H1 (cell line): Measurements from ENCODE around the gene OS9. TPM values are rescaled to one million over a fixed set of nuclear protein-coding genes. Genes with fewer than 3 reads are reported as not detected.
A peak's percentile ranks its signal among the peaks of the same experiment; 100 is the strongest.

Experiments
- CTCF ChIA-PET: fragments of 300-600 bp; sonication (Branson Sonifier 250); formaldehyde crosslinking; loops from one replicate; lab custom pipeline; 2021; ENCODE audit not compliant: partially characterized antibody; lab: Charles Lee
- POLR2A ChIA-PET: fragments of 300-600 bp; sonication (Branson Sonifier 250); formaldehyde crosslinking; loops from one replicate; lab custom pipeline; 2021; ENCODE audit warnings: inconsistent platforms; ENCODE audit not compliant: partially characterized antibody; lab: Charles Lee
- DNase-seq, 2 experiments: peaks; one replicate each; pipeline versions ENCODE4 v3.0.0 to v3.0.0-alpha.2; 2010 to 2022; ENCODE audit warnings: low spot score in 2 of 2, low read depth in 1 of 2, mixed read lengths in 1 of 2
- FAIRE-seq: peaks from 2 replicates; lab custom pipeline; 2011; peaks lifted over from hg19 to GRCh38; lab: Jason Lieb, UNC
- H2AFZ ChIP-seq: 2 replicates; pipeline ENCODE4 v1.8.1; 2012; ENCODE audit warnings: low read length, inconsistent platforms
- H2AK5ac ChIP-seq: 2 replicates; pipeline ENCODE4 v1.6.1; 2013; ENCODE audit warnings: low read depth, low read length
- H2BK120ac ChIP-seq: replicated peaks from 2 replicates; pipeline ENCODE3; 2013; ENCODE audit warnings: low read depth, low read length, inconsistent platforms
- H2BK12ac ChIP-seq: 2 replicates; pipeline ENCODE4 v1.6.1; 2013; ENCODE audit warnings: low read depth, low read length
- H2BK15ac ChIP-seq: 2 replicates; pipeline ENCODE4 v1.6.1; 2013; ENCODE audit warnings: low read length
- H2BK20ac ChIP-seq: 2 replicates; pipeline ENCODE4 v1.6.1; 2013; ENCODE audit warnings: low read length
- H2BK5ac ChIP-seq: 2 replicates; pipeline ENCODE4 v1.6.1; 2013; ENCODE audit warnings: low read depth, low read length
- H3K14ac ChIP-seq: 2 replicates; pipeline ENCODE4 v1.6.1; 2013; ENCODE audit warnings: inconsistent platforms; ENCODE audit not compliant: insufficient read length
- H3K18ac ChIP-seq: 2 replicates; pipeline ENCODE4 v1.6.1; 2013; ENCODE audit warnings: low read length; ENCODE audit errors: extremely low read depth
- H3K23ac ChIP-seq: 2 replicates; pipeline ENCODE4 v1.6.1; 2013; ENCODE audit warnings: inconsistent platforms; ENCODE audit not compliant: insufficient read length
- H3K23me2 ChIP-seq: 2 replicates; pipeline ENCODE4 v1.6.1; 2013; ENCODE audit warnings: low read depth, low read length
- H3K27ac ChIP-seq: 2 replicates; pipeline ENCODE4 v1.6.1; 2011; ENCODE audit warnings: low read depth, low read length, inconsistent platforms
- H3K27me3 ChIP-seq, 4 experiments: replicated peaks in 1 of 4; 1 replicate in 1 of 4; 2 replicates in 3 of 4; pipeline versions ENCODE4 v1.6.1 to v1.8.1; 2011 to 2013; ENCODE audit warnings: low read length in 3 of 4, mild to moderate bottlenecking in 3 of 4, inconsistent platforms in 2 of 4, mixed read lengths in 2 of 4, moderate library complexity in 1 of 4; ENCODE audit not compliant: control insufficient read depth in 3 of 4, insufficient read depth in 3 of 4; ENCODE audit errors: extremely low read depth in 1 of 4
- H3K36me3 ChIP-seq, 4 experiments: 2 replicates each; pipeline versions ENCODE4 v1.6.1 to v1.8.1; 2011 to 2013; ENCODE audit warnings: mild to moderate bottlenecking in 4 of 4, low read length in 3 of 4, moderate library complexity in 2 of 4, control low read depth in 1 of 4, inconsistent platforms in 1 of 4; ENCODE audit not compliant: insufficient read depth in 4 of 4, control insufficient read depth in 2 of 4
- H3K4ac ChIP-seq: replicated peaks from 2 replicates; pipeline ENCODE3; 2013; ENCODE audit warnings: low read length, low read depth, mixed read lengths, inconsistent platforms; ENCODE audit not compliant: insufficient read length
- H3K4me1 ChIP-seq, 4 experiments: replicated peaks in 1 of 4; 1 replicate in 1 of 4; 2 replicates in 3 of 4; pipeline versions ENCODE4 v1.6.1 to v1.8.1; 2011 to 2013; ENCODE audit warnings: low read length in 3 of 4, inconsistent platforms in 2 of 4, mixed read lengths in 1 of 4; ENCODE audit not compliant: insufficient read depth in 4 of 4, control insufficient read depth in 3 of 4
- H3K4me2 ChIP-seq, 2 experiments: 2 replicates each; pipeline versions ENCODE4 v1.6.1 to v1.8.1; 2011 to 2013; ENCODE audit warnings: low read depth in 2 of 2, low read length in 2 of 2, control low read depth in 1 of 2, inconsistent platforms in 1 of 2, mild to moderate bottlenecking in 1 of 2; ENCODE audit not compliant: insufficient read depth in 1 of 2
- H3K4me3 ChIP-seq, 4 experiments: fragments of 200-600, 300-600 bp in 1 of 4; sonication (generic), shearing (Covaris generic), sonication (Bioruptor Twin) in 1 of 4; 2 replicates each; pipeline versions ENCODE4 v1.5.1 to v1.8.1; 2011 to 2016; ENCODE audit warnings: low read length in 4 of 4, low read depth in 3 of 4, control low read depth in 2 of 4, inconsistent platforms in 2 of 4, mild to moderate bottlenecking in 2 of 4, mixed read lengths in 1 of 4, moderate library complexity in 1 of 4; ENCODE audit not compliant: insufficient read depth in 2 of 4; ENCODE audit errors: extremely low read depth in 1 of 4
- H3K56ac ChIP-seq: replicated peaks from 2 replicates; pipeline ENCODE3; 2013; ENCODE audit warnings: low read depth, mild to moderate bottlenecking, mixed read lengths, low read length, inconsistent platforms; ENCODE audit not compliant: insufficient read length
- H3K79me1 ChIP-seq: 2 replicates; pipeline ENCODE4 v1.6.1; 2013; ENCODE audit warnings: low read depth, low read length, control low read depth
- H3K79me2 ChIP-seq, 2 experiments: 2 replicates each; pipeline versions ENCODE4 v1.6.1 to v1.8.1; 2012 to 2013; ENCODE audit warnings: low read length in 2 of 2, mild to moderate bottlenecking in 2 of 2, inconsistent platforms in 1 of 2; ENCODE audit not compliant: insufficient read depth in 2 of 2, control insufficient read depth in 1 of 2
- H3K9ac ChIP-seq, 4 experiments: replicated peaks in 1 of 4; 1 replicate in 1 of 4; 2 replicates in 3 of 4; pipeline versions ENCODE4 v1.6.1 to v1.8.1; 2011 to 2013; ENCODE audit warnings: low read depth in 3 of 4, low read length in 3 of 4, control low read depth in 2 of 4, mild to moderate bottlenecking in 2 of 4, moderate library complexity in 2 of 4, inconsistent platforms in 1 of 4; ENCODE audit errors: extremely low read depth in 1 of 4
- H3K9me3 ChIP-seq, 2 experiments: 2 replicates each; pipeline versions ENCODE4 v1.6.1 to v1.8.1; 2012 to 2013; ENCODE audit warnings: mild to moderate bottlenecking in 2 of 2, moderate library complexity in 2 of 2, control low read depth in 1 of 2, inconsistent platforms in 1 of 2, low read depth in 1 of 2, low read length in 1 of 2, mixed read lengths in 1 of 2; ENCODE audit not compliant: insufficient read depth in 2 of 2
- H4K20me1 ChIP-seq, 2 experiments: replicated peaks in 1 of 2; 2 replicates each; pipeline versions ENCODE3 to v1.8.1; 2011 to 2013; ENCODE audit warnings: inconsistent platforms in 2 of 2, low read length in 2 of 2, mild to moderate bottlenecking in 1 of 2; ENCODE audit not compliant: insufficient read depth in 2 of 2, control insufficient read depth in 1 of 2
- H4K5ac ChIP-seq: 2 replicates; pipeline ENCODE4 v1.6.1; 2013; ENCODE audit warnings: low read length, low read depth, mixed read lengths, inconsistent platforms; ENCODE audit not compliant: insufficient read length
- H4K8ac ChIP-seq: 2 replicates; pipeline ENCODE4 v1.8.0; 2013; ENCODE audit warnings: mild to moderate bottlenecking, moderate library complexity, low read length, inconsistent platforms; ENCODE audit not compliant: insufficient read depth; ENCODE audit errors: extremely low read depth
- H4K91ac ChIP-seq: replicated peaks from 2 replicates; pipeline ENCODE3; 2013; ENCODE audit warnings: low read length, mixed read lengths, inconsistent platforms; ENCODE audit not compliant: insufficient read length
- ASH2L ChIP-seq: fragments of 200-600, 300-600 bp; sonication (generic); IDR thresholded peaks from one replicate; pipeline ENCODE4 v1.7.1; 2017; ENCODE audit warnings: low read length
- EP300 ChIP-seq, 2 experiments: IDR thresholded peaks; 1 replicate in 1 of 2; 2 replicates in 1 of 2; pipeline ENCODE4 v1.6.1; 2011 to 2012; ENCODE audit warnings: low read depth in 2 of 2, low read length in 2 of 2, mild to moderate bottlenecking in 2 of 2, borderline replicate concordance in 1 of 2, inconsistent platforms in 1 of 2, moderate library complexity in 1 of 2
- EZH2 ChIP-seq: fragments of 200-600 bp; sonication (generic); IDR thresholded peaks from 2 replicates; pipeline ENCODE4 v1.7.1; 2012; ENCODE audit warnings: low read depth, mild to moderate bottlenecking, moderate library complexity, low read length, inconsistent platforms; ENCODE audit not compliant: severe bottlenecking
- KDM4A ChIP-seq: IDR thresholded peaks from one replicate; pipeline ENCODE4 v1.7.1; 2012; ENCODE audit warnings: low read depth, mild to moderate bottlenecking, moderate library complexity, low read length, inconsistent platforms; ENCODE audit not compliant: severe bottlenecking
- RNF2 ChIP-seq: fragments of 200-900, 300-1000 bp; sonication (generic); IDR thresholded peaks from 2 replicates; pipeline ENCODE4 v1.7.1; 2016; ENCODE audit warnings: borderline replicate concordance, low read depth, mild to moderate bottlenecking, antibody characterized with exemption, low read length; ENCODE audit not compliant: poor library complexity, severe bottlenecking; ENCODE audit errors: missing control alignments
- SIN3A ChIP-seq, 2 experiments: IDR thresholded peaks in 1 of 2; conservative IDR thresholded peaks in 1 of 2; 2 replicates each; pipeline ENCODE4 v1.6.1; 2011 to 2012; ENCODE audit warnings: low read length in 2 of 2, improper control_type of control experiment in 1 of 2, low read depth in 1 of 2, mild to moderate bottlenecking in 1 of 2
- SP4 ChIP-seq: IDR thresholded peaks from 2 replicates; pipeline ENCODE4 v1.6.1; 2012; ENCODE audit warnings: low read length, inconsistent platforms
- SUZ12 ChIP-seq: fragments of 200-600 bp; sonication (generic); IDR thresholded peaks from 2 replicates; pipeline ENCODE4 v1.6.1; 2012; ENCODE audit warnings: mild to moderate bottlenecking, inconsistent platforms, low read length, moderate library complexity, mixed read lengths
- TBP ChIP-seq: IDR thresholded peaks from 2 replicates; pipeline ENCODE4 v1.6.1; 2011; ENCODE audit warnings: low read depth, low read length, improper control_type of control experiment
- WGBS, 2 experiments: shearing (Covaris generic) in 1 of 2; methylation state at CpG; one replicate each; pipeline versions ENCODE4 v1.1.6 to v1.1.7; 2013 to 2015; ENCODE audit warnings: low lambda C conversion rate in 2 of 2, mixed read lengths in 2 of 2, inconsistent platforms in 1 of 2, low coverage in 1 of 2, missing lambda C conversion rate in 1 of 2; ENCODE audit not compliant: insufficient replicate concordance in 2 of 2, insufficient coverage in 1 of 2, insufficient read length in 1 of 2; ENCODE audit errors: extremely low coverage in 1 of 2, missing lambda C conversion rate in 1 of 2; 5-methylcytosine and 5-hydroxymethylcytosine counted together
- polyA plus RNA-seq, 7 experiments: library from polyadenylated mRNA; depleted of rRNA in 3 of 7; stranded (reverse) in 5 of 7; unstranded in 2 of 7; fragments of >200 nt in 5 of 7; fragments of 200-250 nt in 2 of 7; gene quantifications; 1 replicate in 5 of 7; 2 replicates in 1 of 7; 4 replicates in 1 of 7; pipeline versions ENCODE4 v1.2.1 to v1.2.3, GENCODE V29; 2011 to 2013; ENCODE audit warnings: missing spikeins in 2 of 7, mixed read lengths in 2 of 7
- total RNA-seq: library from RNA; stranded (reverse); fragmentation: NEBNext Ultra II Directional; extraction: Animal tissue kit (Norgen Biotek cat#: 25700); gene quantifications from 2 replicates; pipeline ENCODE4 v1.2.1, GENCODE V29; 2021

OS9 gene
- total and polyA plus RNA-seq, 2 of the 8 experiments (the other 6 are each of a cell fraction or from before 2014, with no cell fraction given): 71.0 to 108 TPM

- CTCF ChIA-PET: interaction anchor here (0.9 to 2.2 kb wide), 21 partner anchors 9 to 186 kb away, joined by 3 to 40 read pairs (median 5); partner anchors contain the start of genes ATP23, B4GALNT1, CYP27B1 and EEF1AKMT3
- TF ChIP-seq EZH2 (peak; percentile 69), KDM4A (peak; percentile 32), TBP (no peak), SIN3A (conservative IDR thresholded peaks at IDR 0.05 in 1 of 2, IDR thresholded peaks at IDR 0.05 in 1 of 2; ENCODE audit: low read depth in 1 of 2, low read length in 2 of 2) (0 out of 4 replicates have a peak, but pooled peaks of 1 of the 2 experiments have one; percentile 51), EP300 (IDR thresholded peaks at IDR 0.05; ENCODE audit: borderline replicate concordance in 1 of 2, low read depth in 2 of 2, low read length in 2 of 2) (no peak), RNF2 (peak; percentile 48), ASH2L (no peak), SP4 (no peak), SUZ12 (peak; percentile 78)
- no peak overlapping the region for H2BK15ac ChIP-seq
- H3K4me1 ChIP-seq: peaks cover 3 to 26% (median 7%) of the 10 kb centered on the region in 4 experiments; a peak in 6 of 7 replicates
- POLR2A ChIA-PET: interaction anchor here (1.0 to 3.3 kb wide), 8 partner anchors 7 to 235 kb away, joined by 3 to 25 read pairs (median 5); partner anchors contain the start of genes CYP27B1, DDIT3, EEF1AKMT3 and METTL1
- H3K79me1 ChIP-seq: peaks cover 10% of the 10 kb centered on the region; the same call in 1 of the 2 replicates
- WGBS, 2 experiments: 1% methylated on average over 28 of the region's 76 CpGs; no CpG with 5 or more reads in 1 of the 2 experiments
- H2AK5ac ChIP-seq: no peak overlapping the region
- peaks cover 8 to 33% (median 26%) of the 10 kb centered on the region in 4 experiments for H3K27me3 ChIP-seq
- no peak overlapping the region for H3K9ac ChIP-seq
- no peak overlapping the region for H2AFZ ChIP-seq
- H3K23ac ChIP-seq: no peak overlapping the region
- no peak overlapping the region for H3K4ac ChIP-seq
- peaks cover 9 to 13% of the 10 kb centered on the region in 2 experiments for H3K79me2 ChIP-seq
- peaks cover 3 to 15% of the 10 kb centered on the region in 2 experiments for H4K20me1 ChIP-seq
- H3K23me2 ChIP-seq: peaks cover 18% of the 10 kb centered on the region
- no peaks in the 10 kb centered on the region for H3K9me3 ChIP-seq
- peaks cover 0 to 4% (median 3%) of the 10 kb centered on the region in 4 experiments; a peak in 5 of 8 replicates for H3K36me3 ChIP-seq
- H4K91ac ChIP-seq: no peak overlapping the region
- peak overlapping the region; percentile 82 to 99 for H3K4me2 ChIP-seq
- no peak overlapping the region for H4K5ac ChIP-seq
- H3K14ac ChIP-seq: no peak overlapping the region
- peak overlapping the region; percentile 29 to 96 (median 59) for H3K4me3 ChIP-seq
- no peak overlapping the region for H3K56ac ChIP-seq
- H2BK12ac ChIP-seq: no peak overlapping the region
- FAIRE-seq (no peak), DNase-seq (peak in 1 of 2 experiments; percentile 67)
- H2BK20ac ChIP-seq: no peak overlapping the region
- H4K8ac ChIP-seq: no peak overlapping the region
- H3K27ac ChIP-seq: no peak overlapping the region
- H2BK5ac ChIP-seq: no peak overlapping the region
- H2BK120ac ChIP-seq: no peak overlapping the region
- no peak overlapping the region; the same call in 1 of the 2 replicates for H3K18ac ChIP-seq
These were observed 61.8 kb downstream of the OS9 start for GRCh38 chr12:57755454-57756372.
